Astrocyte (in vitro differentiated cells and primary cell): ENCODE measurements around the gene RIMBP2. TPM values are rescaled to one million over a fixed set of nuclear protein-coding genes. Genes with fewer than 3 reads are reported as not detected.
A peak's percentile ranks its signal among the peaks of the same experiment; 100 is the strongest.

Source experiments
- DNase-seq: peaks from one replicate; pipeline ENCODE4 v3.0.0-alpha.2; 2010; ENCODE audit warnings: low read depth
- FAIRE-seq: peaks from 2 replicates; lab custom pipeline; 2011; peaks lifted over from hg19 to GRCh38; lab: Jason Lieb, UNC
- H2AFZ ChIP-seq: 2 replicates; pipeline ENCODE4 v1.6.0; 2012; ENCODE audit warnings: low read depth, low read length, inconsistent platforms
- H3K27ac ChIP-seq: 2 replicates; pipeline ENCODE4 v1.5.1; 2011; ENCODE audit warnings: low read depth, low read length, inconsistent platforms
- H3K27me3 ChIP-seq: 2 replicates; pipeline ENCODE4 v1.6.0; 2011; ENCODE audit warnings: low read length, inconsistent platforms; ENCODE audit not compliant: insufficient read depth
- H3K36me3 ChIP-seq: 2 replicates; pipeline ENCODE4 v1.5.1; 2011; ENCODE audit warnings: low read length, inconsistent platforms; ENCODE audit not compliant: insufficient read depth
- H3K4me1 ChIP-seq: 2 replicates; pipeline ENCODE4 v1.5.1; 2011; ENCODE audit warnings: low read length, inconsistent platforms; ENCODE audit not compliant: insufficient read depth
- H3K4me2 ChIP-seq: 2 replicates; pipeline ENCODE4 v1.6.0; 2012; ENCODE audit warnings: low read length, inconsistent platforms
- H3K4me3 ChIP-seq: 2 replicates; pipeline ENCODE4 v1.5.1; 2011; ENCODE audit warnings: low read depth, mild to moderate bottlenecking, low read length, inconsistent platforms; ENCODE audit not compliant: insufficient read depth
- H3K79me2 ChIP-seq: 2 replicates; pipeline ENCODE4 v1.6.0; 2012; ENCODE audit warnings: mild to moderate bottlenecking, low read length, inconsistent platforms; ENCODE audit not compliant: insufficient read depth
- H3K9ac ChIP-seq: 2 replicates; pipeline ENCODE4 v1.6.0; 2012; ENCODE audit warnings: mild to moderate bottlenecking, low read length, inconsistent platforms
- H3K9me3 ChIP-seq: 2 replicates; pipeline ENCODE4 v1.5.1; 2012; ENCODE audit warnings: low read depth, mild to moderate bottlenecking, low read length, inconsistent platforms; ENCODE audit not compliant: insufficient read depth
- H4K20me1 ChIP-seq: 2 replicates; pipeline ENCODE4 v1.6.0; 2012; ENCODE audit warnings: low read length, inconsistent platforms; ENCODE audit not compliant: insufficient read depth
- H3K27ac Mint-ChIP-seq: one replicate; pipeline ENCODE4 v1.8.0; 2021; ENCODE audit warnings: mild to moderate bottlenecking, mixed read lengths; ENCODE audit not compliant: unreplicated experiment
- H3K27me3 Mint-ChIP-seq: one replicate; pipeline ENCODE4 v1.8.0; 2021; ENCODE audit warnings: low read depth, mixed read lengths; ENCODE audit not compliant: unreplicated experiment
- H3K36me3 Mint-ChIP-seq: one replicate; pipeline ENCODE4 v1.8.0; 2021; ENCODE audit warnings: low read depth, mixed read lengths; ENCODE audit not compliant: unreplicated experiment
- H3K4me1 Mint-ChIP-seq: one replicate; pipeline ENCODE4 v1.8.0; 2021; ENCODE audit warnings: low read depth, mixed read lengths; ENCODE audit not compliant: unreplicated experiment
- H3K4me3 Mint-ChIP-seq: one replicate; pipeline ENCODE4 v1.8.0; 2021; ENCODE audit warnings: mild to moderate bottlenecking, moderate library complexity, mixed read lengths; ENCODE audit not compliant: unreplicated experiment
- H3K9me3 Mint-ChIP-seq: one replicate; pipeline ENCODE4 v1.8.0; 2021; ENCODE audit warnings: mild to moderate bottlenecking, mixed read lengths; ENCODE audit not compliant: unreplicated experiment
- CTCF ChIP-seq: IDR thresholded peaks from 2 replicates; pipeline ENCODE4 v1.5.1; 2011; ENCODE audit warnings: low read depth, mild to moderate bottlenecking, inconsistent platforms, low read length, moderate library complexity; ENCODE audit not compliant: insufficient read depth
- EZH2 ChIP-seq: IDR thresholded peaks from 2 replicates; pipeline ENCODE4 v1.6.1; 2012; ENCODE audit warnings: mild to moderate bottlenecking, low read length, inconsistent platforms; ENCODE audit not compliant: insufficient read depth
- total RNA-seq: library from RNA; stranded (reverse); gene quantifications from 2 replicates; pipeline ENCODE4 v1.2.1, GENCODE V29; 2021

RIMBP2 gene
- total RNA-seq, 1 donor from 2014 or later: 2.2 TPM

- Mint-ChIP-seq H3K27me3 (no peaks in the 10 kb centered on the region), H3K9me3 (no peaks in the 10 kb centered on the region), H3K4me1 (no peaks in the 10 kb centered on the region), H3K36me3 (no peaks in the 10 kb centered on the region), H3K27ac (no peak overlapping the region), H3K4me3 (no peak overlapping the region)
- no peak for FAIRE-seq
- no peak for DNase-seq
- no peak overlapping the region for H3K4me2 ChIP-seq
- no peak overlapping the region for H3K4me3 ChIP-seq
- H3K79me2 ChIP-seq: no peaks in the 10 kb centered on the region
- no peaks in the 10 kb centered on the region for H4K20me1 ChIP-seq
- no peaks in the 10 kb centered on the region for H3K4me1 ChIP-seq
- H3K9ac ChIP-seq: no peak overlapping the region
- H3K9me3 ChIP-seq: peaks cover 5% of the 10 kb centered on the region
- H3K27ac ChIP-seq: no peak overlapping the region
- TF ChIP-seq CTCF (no peak), EZH2 (no peak)
- no peaks in the 10 kb centered on the region for H3K36me3 ChIP-seq
- no peaks in the 10 kb centered on the region for H3K27me3 ChIP-seq
- no peak overlapping the region for H2AFZ ChIP-seq
Measured at GRCh38 chr12:130613131-130613530, 103.0 kb downstream of the RIMBP2 start.

GRCh38 chr12:130611026-130611905, 104.8 kb downstream of the RIMBP2 start:
- DNase-seq (no peak), FAIRE-seq (no peak)
- H3K36me3 ChIP-seq: no peaks in the 10 kb centered on the region
- H3K36me3 Mint-ChIP-seq: no peaks in the 10 kb centered on the region
- no peaks in the 10 kb centered on the region for H3K4me1 ChIP-seq
- no peaks in the 10 kb centered on the region for H3K9me3 ChIP-seq
- no peaks in the 10 kb centered on the region for H3K4me1 Mint-ChIP-seq
- H3K4me2 ChIP-seq: no peak overlapping the region
- H3K27me3 ChIP-seq: no peaks in the 10 kb centered on the region
- H3K9me3 Mint-ChIP-seq: no peaks in the 10 kb centered on the region
- no peak overlapping the region for H2AFZ ChIP-seq
- H3K27ac ChIP-seq: no peak overlapping the region
- H3K27me3 Mint-ChIP-seq: no peaks in the 10 kb centered on the region
- TF ChIP-seq EZH2 (no peak), CTCF (no peak)
- no peak overlapping the region for H3K4me3 Mint-ChIP-seq
- no peaks in the 10 kb centered on the region for H4K20me1 ChIP-seq
- no peaks in the 10 kb centered on the region for H3K79me2 ChIP-seq
- H3K27ac Mint-ChIP-seq: peak overlapping the region; percentile 7
- H3K4me3 ChIP-seq: no peak overlapping the region
- H3K9ac ChIP-seq: no peak overlapping the region

- H3K4me3 Mint-ChIP-seq: no peak overlapping the region
- H3K9me3 Mint-ChIP-seq: peaks cover 1% of the 10 kb centered on the region
- no peak overlapping the region for H3K4me2 ChIP-seq
- no peaks in the 10 kb centered on the region for H4K20me1 ChIP-seq
- no peaks in the 10 kb centered on the region for H3K79me2 ChIP-seq
- no peak overlapping the region for H3K27ac Mint-ChIP-seq
- no peak overlapping the region for H3K9ac ChIP-seq
- H3K36me3 ChIP-seq: no peaks in the 10 kb centered on the region
- H3K4me1 ChIP-seq: no peaks in the 10 kb centered on the region
- no peak for TF ChIP-seq EZH2
- no peak for TF ChIP-seq CTCF
- H3K27ac ChIP-seq: no peak overlapping the region
- H3K4me3 ChIP-seq: no peak overlapping the region
- no peaks in the 10 kb centered on the region for H3K27me3 ChIP-seq
- H3K36me3 Mint-ChIP-seq: no peaks in the 10 kb centered on the region
- FAIRE-seq (no peak), DNase-seq (no peak)
- no peak overlapping the region for H2AFZ ChIP-seq
- no peaks in the 10 kb centered on the region for H3K9me3 ChIP-seq
- no peaks in the 10 kb centered on the region for H3K27me3 Mint-ChIP-seq
- H3K4me1 Mint-ChIP-seq: no peaks in the 10 kb centered on the region
Measured at GRCh38 chr12:130609966-130610365, 106.1 kb downstream of the RIMBP2 start.
